KBM-7 (cell line): ENCODE results near the gene SEC62.
"Not testable (repeated sequence)": the region's sequence is repeated elsewhere in the genome, so short reads cannot be mapped to it uniquely, and the experiment has no call there.

ENCODE experiments used
- DNase-seq: peaks from one replicate; pipeline ENCODE4 v3.0.0-alpha.2; 2015
- in situ Hi-C: fragments of 300-500 bp; cut with MboI; formaldehyde crosslinking; loops from 2 replicates; pipeline ENCODE4 v1.14.3; 2020; ENCODE audit warnings: low sequenced_read_pairs, low pct_unique_long_range_greater_than_20kb, mixed read lengths

The SEC62 gene

DNA sequence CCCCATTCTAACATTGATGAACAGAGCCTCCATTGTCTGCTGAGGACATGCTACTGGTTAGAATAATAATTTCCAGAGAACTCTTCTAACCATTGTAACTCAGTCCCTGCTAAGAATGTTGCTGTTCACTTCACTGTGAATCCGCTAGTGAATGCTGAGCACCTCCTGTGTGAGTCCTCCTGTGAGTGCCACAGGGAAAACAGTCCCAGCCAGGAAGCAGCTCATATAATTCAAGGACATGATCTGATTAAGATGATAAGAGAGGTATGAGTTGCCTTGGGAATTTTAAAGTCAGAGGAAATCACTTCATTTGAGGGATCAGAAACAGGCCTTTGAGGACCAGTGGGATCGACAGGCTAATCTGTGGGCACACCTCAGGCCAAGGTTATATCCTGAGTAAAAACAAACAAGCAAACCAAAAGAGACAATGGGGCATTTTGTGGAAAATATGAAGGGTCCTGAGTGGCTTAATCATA is 37.3 kb downstream of the SEC62 start:
- in situ Hi-C loops = no loop called here

DNA sequence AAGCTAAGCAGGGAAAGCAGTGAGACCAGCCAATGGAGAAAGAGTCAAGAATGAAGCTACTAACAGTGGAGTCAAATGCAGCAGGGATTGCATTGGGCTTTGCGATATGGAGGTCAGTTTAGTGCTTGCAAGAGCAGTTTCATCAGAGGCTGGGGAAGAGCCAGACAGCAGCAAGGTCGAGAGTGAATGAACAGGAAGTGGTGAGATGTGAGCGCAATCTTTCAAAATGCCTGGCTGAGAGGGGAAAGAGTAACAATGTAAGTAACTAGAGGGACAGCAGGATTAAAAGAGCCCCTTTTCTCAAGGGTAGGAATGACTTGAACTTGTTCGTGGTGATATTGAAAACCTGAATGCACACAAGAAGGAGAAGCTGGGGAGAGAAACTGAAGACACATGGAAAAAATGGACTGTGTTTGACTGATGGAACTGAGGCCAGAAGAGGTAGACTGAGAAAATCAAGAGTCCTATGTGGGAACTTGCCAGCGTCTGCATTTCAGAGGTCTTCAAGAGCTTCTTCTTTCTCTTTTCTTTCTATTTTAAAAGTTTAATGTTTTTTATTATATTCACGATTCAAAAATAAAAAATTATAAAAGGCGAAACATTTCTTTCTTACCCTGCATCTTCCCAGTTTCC is 40.5 kb downstream of the SEC62 start:
- in situ Hi-C loops = no loop called here
- peak; percentile 72 for DNase-seq

More for the DNA sequence above, 37.3 kb downstream of the SEC62 start:
- DNase-seq = no peak

DNA sequence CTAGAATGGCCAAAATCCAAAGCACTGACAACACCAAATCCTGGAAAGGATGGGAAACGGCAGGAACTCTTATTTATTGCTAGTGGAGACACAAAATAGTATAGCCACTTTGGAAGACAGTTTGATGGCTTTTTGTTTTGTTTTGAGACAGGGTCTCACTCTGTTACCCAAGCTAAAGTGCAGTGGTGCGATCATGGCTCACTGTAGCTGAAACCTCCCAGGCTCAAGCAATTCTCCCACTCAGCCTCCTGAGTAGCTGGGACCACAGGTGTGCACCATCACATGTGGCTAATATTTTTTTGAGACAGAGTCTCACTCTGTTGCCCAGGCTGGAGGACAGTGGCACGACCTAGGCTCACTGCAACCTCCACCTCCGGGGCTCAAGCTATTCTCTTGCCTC is 43.9 kb downstream of the SEC62 start:
- no peak for DNase-seq
- in situ Hi-C loops = no loop called here

DNA sequence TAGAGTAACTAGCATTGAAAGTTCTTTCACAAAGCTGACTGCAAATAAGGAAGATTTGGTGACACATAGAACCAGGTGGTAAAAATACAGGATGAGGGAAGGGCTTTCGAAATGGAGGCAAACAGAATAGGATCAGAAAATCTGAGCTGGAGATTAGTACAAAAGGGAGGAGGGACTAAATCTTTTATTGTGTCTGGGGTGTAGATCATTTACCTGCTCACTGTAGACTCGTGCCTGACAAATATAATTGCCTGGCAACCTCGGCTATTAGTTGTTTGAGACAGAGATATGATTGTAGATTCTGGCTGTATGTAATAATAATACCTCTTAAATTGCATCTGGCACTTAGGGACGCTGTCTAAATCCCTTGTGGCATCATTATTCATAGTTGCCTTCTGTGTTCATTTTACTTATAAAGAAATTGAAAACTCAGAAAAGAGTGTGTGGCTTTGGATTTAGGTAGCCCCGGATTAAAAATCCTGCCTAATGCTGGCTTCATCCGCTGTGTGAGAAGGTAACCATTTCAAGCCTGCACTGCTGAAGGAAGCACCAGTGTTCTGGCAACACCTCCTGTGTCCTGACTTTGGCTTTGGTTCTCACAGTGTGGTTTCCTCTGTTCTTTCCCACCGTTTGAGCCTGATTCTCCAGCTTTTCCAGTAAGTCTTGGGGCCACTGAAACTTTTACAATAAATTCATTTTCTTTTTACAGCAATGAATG is 46.2 kb downstream of the SEC62 start:
- no peak for DNase-seq
- in situ Hi-C loops = no loop called here

DNA sequence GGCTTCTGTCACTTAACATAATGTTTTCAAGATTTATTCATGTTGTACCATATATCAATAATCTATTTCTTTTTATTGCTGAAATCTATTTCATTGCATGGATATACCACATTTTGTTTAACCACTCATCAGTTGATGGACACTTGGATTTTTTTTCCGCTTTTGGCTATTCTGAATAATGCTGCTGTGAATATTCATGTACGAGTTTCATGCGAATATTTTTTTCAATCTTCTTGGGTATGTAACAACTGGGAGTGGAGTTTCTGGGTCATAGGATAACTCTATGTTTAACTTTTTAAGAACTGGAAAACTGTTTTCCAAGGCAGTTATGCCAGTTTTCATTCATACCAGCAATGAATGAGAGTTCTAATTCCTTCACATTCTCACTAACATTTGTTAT is 49.5 kb downstream of the SEC62 start:
- DNase-seq = no peak
- in situ Hi-C loops = no loop called here

DNA sequence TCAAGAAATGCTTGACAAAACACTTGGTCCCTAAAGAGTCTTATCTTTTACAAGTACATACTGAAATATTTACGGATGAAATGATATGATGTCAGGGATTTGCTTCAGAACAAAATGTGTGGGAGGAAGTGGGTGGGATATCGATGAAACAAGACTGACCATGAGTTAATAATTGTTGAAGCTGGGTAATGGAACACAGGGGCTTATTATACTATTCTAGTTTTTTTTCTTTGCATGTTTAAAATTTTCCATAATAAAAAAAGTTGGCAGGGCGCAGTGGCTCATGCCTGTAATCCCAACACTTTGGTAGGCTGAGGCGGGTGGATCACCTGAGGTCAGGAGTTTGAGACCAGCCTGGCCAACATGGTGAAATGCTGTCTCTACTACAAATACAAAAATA is 52.7 kb downstream of the SEC62 start:
- in situ Hi-C loops = not testable (repeated sequence)

DNA sequence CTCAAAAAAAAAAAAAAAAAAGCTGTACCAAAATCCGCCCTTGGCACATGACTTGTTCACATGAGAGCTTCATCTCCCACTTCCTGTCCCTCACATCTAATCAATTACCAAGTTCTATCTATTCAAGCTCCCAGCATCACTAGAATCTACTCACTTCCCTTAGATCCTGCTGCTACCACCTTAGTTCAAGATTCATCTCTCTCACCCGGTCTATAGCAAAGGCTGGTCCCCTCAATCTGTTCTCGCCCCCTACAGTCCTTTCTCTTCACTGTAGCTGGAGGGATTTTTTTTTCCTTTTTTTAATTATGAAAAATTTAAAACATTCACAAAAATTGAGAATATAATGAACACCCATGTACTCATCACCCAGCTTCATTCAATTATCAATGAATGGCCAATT is 54.5 kb downstream of the SEC62 start:
- in situ Hi-C loops = no loop called here
- no peak for DNase-seq

More for the DNA sequence above, 52.7 kb downstream of the SEC62 start:
- not testable (repeated sequence) for DNase-seq

DNA sequence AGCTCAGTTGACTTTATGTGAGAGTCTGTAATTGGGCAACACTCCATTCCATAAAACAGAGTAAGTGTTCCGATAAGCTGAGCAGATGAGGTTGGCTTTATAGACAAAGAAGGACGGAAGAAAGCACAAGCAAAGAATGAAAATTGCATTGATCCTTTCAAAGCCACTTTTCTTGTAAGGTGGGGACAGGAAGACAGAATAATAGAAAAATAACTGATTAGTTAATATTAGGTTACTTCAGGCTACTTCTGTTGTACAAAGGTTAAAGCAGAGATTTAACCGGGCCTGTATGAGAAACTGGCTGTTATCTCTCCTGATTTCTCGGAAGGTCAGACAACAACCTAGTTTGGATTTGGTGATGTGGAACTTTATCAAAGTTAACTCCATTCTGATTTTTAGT is 55.7 kb downstream of the SEC62 start:
- in situ Hi-C loops = no loop called here
- DNase-seq = no peak

DNA sequence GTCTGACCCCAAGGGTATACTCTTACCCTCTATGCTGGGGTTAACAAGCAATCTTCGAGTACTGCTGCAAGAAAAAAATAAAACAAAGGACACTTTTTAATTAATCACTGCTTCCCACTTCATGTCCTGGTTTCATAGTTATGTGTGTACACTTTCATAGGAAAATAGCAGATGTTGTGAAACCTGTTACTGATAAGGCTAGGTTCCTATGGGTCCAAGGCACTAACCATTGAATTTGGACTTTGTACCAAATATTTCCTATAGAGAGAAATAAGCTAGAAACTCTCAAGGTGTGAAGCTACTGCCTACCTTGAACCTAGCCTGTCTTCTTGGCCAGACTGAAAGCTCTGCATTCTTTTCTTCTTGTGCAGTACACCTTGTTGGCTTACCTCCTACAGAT is 56.6 kb downstream of the SEC62 start:
- in situ Hi-C loops = no loop called here

DNA sequence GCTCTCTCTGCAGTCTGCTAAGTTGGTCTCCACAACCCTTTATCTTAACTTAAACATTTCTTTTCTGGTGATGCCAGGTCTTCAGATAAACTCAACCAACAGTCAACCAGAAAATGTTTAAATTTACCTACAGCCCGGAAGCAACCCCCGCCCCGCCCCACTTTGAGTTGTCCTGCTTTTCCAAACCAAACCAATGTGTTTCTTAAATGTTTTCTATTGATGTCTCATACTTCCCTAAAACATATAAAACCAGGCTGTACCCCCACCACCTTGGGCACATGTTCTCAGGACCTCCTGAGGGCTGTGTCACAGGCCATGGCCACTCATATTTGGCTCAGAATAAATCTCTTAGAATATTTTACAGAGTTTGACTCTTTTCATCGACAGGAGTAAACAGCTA is 58.0 kb downstream of the SEC62 start:
- in situ Hi-C loops = no loop called here
- DNase-seq = no peak

More for the DNA sequence above, 56.6 kb downstream of the SEC62 start:
- DNase-seq = no peak

DNA sequence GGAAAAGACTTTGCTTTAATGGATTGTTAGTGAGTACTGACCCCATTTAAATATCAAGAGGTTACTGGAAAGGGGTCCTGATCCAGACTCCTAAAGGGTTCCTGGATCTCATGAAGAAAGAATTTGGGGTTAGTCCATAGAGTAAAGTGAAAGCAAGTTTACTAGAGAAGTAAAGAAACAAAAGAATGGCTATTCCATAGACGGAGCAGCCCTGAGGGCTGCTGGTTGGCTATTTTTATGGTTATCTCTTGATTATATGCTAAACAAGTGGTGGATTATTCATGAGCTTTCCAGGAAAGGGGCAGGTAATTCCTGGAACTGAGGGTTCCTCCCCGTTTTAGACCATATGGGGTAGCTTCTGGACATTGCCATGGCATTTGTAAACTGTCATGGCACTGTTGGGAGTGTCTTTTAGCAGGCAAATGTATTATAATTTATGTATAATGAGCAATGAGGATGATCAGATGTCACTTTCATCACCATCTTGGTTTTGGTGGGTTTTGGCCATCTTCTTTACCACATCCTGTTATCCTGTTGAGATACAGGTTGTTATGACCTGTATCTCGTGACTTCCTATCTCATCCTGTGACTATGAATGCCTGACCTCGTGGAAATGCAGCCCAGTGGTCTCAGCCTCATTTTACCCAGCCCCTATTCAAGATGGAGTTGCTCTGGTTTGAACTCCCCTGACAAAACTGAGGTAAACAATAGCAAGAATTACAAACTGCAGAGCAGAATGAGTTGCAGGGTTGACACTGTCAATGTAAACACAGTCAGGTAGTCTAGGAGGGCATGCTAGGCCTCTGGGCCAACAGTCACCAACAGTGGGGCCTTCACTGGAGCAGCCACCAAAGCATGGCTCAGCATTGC is 60.9 kb downstream of the SEC62 start:
- in situ Hi-C loops = no loop called here
- no peak for DNase-seq

DNA sequence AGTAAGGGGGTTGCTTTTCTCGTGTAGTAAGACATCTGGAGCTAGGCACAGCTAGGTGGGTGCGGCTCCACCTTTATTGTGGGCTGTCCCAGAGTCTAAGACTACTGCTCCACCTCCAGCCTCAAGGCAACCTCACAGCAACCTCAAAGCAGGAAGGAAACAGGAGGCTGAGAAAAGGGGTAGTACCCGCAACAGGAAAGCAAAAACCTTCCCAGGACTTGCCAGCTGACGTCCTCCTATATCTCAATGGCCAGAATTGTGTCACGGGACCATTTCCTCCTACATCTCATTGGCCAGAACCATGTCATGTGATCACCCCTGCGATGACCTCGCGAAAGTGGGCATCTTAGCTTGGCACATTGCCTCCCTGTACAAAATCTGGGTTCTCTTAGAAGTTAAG is 66.9 kb downstream of the SEC62 start:
- peak; percentile 91 for DNase-seq
- in situ Hi-C loops = no loop called here

DNA sequence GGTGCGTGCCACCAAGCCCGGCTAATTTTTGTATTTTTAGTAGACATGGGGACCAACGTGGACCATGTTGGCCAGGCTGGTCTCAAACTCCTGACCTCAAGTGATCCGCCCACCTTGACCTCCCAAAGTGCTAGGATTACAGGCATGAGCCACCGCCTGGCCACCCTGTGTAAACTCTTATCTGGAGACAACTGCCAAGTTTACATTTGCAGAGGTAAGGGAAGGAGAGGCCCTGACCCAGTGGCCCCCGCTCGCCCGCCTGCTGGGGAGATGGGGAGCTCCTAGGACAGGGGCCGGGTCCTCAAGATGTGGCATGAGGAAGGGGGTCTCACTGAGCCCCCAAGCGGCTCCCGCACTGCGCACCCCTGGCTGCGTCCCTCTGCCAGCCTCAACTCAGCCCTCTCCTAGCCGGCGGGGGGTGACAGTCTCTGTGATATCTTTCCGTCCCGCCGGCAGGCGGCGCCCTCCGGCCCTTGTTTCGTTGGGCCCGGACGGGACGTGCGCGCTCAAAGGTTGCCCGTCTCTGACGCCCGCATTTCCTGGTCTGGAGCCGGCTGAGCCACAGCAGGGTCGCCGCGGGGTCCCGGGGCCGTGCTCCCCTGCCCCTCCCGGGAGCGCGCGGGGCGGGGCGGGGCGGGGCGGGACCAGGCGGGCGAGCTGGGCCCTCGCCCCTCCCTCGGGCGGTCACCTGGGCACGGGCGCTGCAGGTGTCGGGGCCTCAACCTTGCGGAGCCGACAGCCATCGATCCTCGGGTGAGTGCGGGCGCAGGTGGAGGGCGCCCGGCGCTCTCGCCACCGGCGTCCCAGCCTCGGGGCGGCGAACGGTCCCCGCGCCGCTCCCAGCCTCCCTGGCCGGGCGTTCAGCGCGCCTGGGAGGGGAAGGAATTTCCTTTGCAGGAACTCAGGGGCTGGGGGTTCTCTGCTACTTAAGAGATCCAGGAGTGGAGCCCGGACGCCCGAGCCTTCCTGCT is 71.1 kb downstream of the SEC62 start, which contains the start of gene GPR160:
GPR160 (plus strand) TSS at position 533 of the 971 bp plus-strand sequence. CDS start 45,978 bp downstream, outside the sequence.
- DNase-seq = peak; percentile 91
- in situ Hi-C loops = no loop called here

DNA sequence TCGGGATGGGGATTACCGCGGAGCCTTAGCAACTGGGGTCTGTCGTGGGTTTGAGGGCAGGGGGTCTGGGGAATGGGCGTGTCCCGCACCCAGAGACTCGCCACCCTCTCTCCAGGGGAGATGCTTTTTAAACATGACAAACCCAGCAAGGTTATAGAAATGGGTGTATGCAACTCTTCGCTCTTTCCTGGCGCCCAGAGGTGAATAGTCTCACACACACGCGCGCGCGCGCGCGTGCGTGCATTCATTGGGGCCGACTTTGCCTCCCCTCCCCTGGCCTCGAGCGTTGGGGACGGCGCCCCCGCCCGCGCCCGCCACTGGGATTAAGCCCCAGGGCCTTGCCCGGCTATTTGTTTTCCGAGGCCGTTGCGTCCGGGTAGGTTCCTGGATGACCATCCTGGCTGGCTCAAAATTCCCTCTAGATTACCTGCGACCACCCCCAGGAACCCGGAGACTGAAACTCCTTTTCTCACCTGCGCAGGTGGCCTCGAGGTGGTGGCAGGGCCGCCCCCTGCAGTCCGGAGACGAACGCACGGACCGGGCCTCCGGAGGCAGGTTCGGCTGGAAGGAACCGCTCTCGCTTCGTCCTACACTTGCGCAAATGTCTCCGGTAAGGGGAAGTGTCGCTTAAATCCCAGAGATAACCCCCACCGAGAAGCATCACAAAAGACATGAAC is 72.0 kb downstream of the SEC62 start:
- peak; percentile 57 for DNase-seq
- in situ Hi-C loops = no loop called here

DNA sequence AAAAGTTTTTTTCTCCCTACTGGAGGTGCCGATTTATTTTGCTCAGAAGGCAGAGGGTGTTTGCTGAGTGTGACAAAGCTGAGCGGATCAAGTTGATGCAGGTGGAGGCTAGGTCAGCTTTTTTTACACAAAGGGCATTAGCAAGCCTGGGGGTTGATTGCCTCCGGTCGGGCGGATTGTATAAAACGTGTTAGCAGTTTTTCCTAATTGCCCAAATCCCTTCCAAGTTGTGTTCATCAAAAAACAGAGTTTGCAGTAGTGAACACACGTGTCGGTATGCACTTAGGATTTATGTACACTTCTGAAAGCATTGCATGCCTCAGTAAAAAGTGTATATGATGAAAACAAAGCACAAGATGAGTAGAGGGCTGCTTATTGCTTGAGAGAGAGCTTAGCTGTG is 73.8 kb downstream of the SEC62 start:
- in situ Hi-C loops = no loop called here
- no peak for DNase-seq

DNA sequence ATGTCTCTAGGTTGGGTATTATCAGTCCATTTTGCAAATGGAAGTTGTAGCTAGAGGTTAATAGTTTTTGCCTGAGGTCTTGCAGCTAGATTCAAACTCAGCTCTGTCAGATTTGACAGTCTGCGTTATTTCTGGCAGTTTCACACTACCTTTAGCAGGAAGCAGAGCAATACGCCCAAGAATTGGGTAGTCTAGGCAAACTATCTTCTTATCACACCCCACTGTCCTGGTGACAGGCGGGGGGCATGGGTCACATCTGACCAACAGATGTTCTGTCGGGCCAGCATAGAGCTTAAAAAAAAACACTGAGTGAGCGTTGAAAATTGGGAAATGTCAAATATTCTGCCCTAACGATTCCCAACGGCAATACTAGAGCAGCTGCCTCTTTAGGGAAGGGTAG is 76.9 kb downstream of the SEC62 start:
- DNase-seq = no peak
- in situ Hi-C loops = no loop called here

DNA sequence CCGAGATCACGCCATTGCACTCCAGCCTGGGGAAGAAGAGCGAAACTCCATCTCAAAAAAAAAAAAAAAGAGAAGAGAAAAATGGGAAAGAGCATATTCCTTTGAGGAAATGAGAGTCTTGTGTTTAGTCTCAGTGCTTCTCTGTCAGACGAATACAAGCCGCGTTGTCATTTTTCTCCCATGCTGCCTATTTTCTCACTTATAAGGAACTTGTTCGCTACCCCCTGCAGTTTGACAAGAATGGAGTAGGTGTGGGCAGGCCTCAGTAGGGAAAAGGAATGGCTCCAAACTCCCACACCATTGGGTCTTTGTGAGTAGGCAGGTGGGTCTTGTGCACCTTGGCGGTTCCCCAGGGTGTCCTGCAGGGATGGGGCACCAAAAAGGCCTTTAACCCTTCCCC is 77.7 kb downstream of the SEC62 start:
- in situ Hi-C loops = no loop called here
- no peak for DNase-seq

DNA sequence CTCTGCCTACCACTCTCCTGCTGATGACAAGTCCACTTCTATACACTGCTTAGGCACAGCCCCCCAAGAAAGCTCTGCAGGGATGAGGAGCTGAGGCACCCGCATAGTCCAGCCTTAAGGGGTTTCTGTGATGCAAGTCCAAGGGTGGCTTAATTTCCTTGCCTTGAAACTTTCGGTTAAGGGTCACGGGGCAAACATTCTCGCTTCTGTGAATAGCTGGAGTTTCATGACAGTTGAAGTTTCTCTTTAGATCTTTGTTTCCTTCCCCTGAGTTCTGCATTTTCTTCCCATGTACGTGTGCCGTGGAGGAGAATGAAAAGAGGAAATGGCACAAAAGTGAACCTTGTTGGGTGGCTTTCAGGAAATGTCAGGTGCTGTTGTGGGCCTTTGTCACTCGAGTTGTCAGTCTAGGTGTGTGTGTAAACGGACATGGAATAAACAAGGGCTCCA is 78.2 kb downstream of the SEC62 start:
- in situ Hi-C loops = no loop called here
- peak; percentile 77 for DNase-seq
